Adrenal gland (tissue), 12 donors: ENCODE data around the gene PARVB. TPM values are rescaled to one million over a fixed set of nuclear protein-coding genes. Genes with fewer than 3 reads are reported as not detected.
A peak's percentile ranks its signal among the peaks of the same experiment; 100 is the strongest.

Experiments
- DNase-seq, 7 donors: peaks; one replicate each; pipeline ENCODE4 v3.0.0-alpha.2; 2019 to 2020
- H3K27ac ChIP-seq, 5 donors: fragments of 200-600 bp; sonication (generic) in 4 of 5; 1 replicate in 3 of 5; 2 replicates in 2 of 5; pipeline versions ENCODE4 v1.5.1 to v1.8.0; 2016 to 2020; ENCODE audit warnings: mild to moderate bottlenecking in 1 of 5
- H3K27me3 ChIP-seq: fragments of 200-600 bp; 2 replicates; pipeline ENCODE4 v1.8.0; 2021
- H3K36me3 ChIP-seq, 2 donors: fragments of 200-600 bp; replicated peaks in 1 of 2; 1 replicate in 1 of 2; 2 replicates in 1 of 2; pipeline versions ENCODE4 v1.5.1 to v1.8.0; 2018 to 2022
- H3K4me1 ChIP-seq, 2 donors: fragments of 200-600 bp; replicated peaks in 1 of 2; 1 replicate in 1 of 2; 2 replicates in 1 of 2; pipeline versions ENCODE4 v1.5.1 to v1.8.0; 2018 to 2021
- H3K4me3 ChIP-seq, 4 donors: fragments of 200-600 bp; sonication (generic) in 3 of 4; one replicate each; pipeline ENCODE4 v1.5.1; 2016 to 2018
- H3K9me3 ChIP-seq, 3 donors: fragments of 200-600 bp; sonication (generic) in 1 of 3; replicated peaks in 1 of 3; 1 replicate in 2 of 3; 2 replicates in 1 of 3; pipeline versions ENCODE4 v1.5.1 to v1.8.0; 2016 to 2021
- POLR2A ChIP-seq, 2 donors: fragments of 450-650 bp; IDR thresholded peaks; one replicate each; pipeline ENCODE4 v1.6.1; 2017; ENCODE audit warnings: antibody characterized with exemption in 2 of 2, mild to moderate bottlenecking in 2 of 2, moderate library complexity in 1 of 2
- WGBS, 4 donors: extraction: QIAGEN DNeasy Blood & Tissue Kit in 2 of 4; methylation state at CpG; one replicate each; pipeline versions ENCODE4 v1.1.5 to v1.1.7; 2013 to 2017; 5-methylcytosine and 5-hydroxymethylcytosine counted together
- intact Hi-C, 2 donors: fragments of 100-400 bp; cut with DNase I; formaldehyde crosslinking; loops; one replicate each; pipeline versions ENCODE4 v1.14.1 to v1.15.0; 2022 to 2023
- polyA plus RNA-seq, 3 donors: library from polyadenylated mRNA; stranded (reverse); fragments of 200-250 nt in 2 of 3; fragments of 350-450 nt in 1 of 3; fragmentation: Illumina TruSeq in 1 of 3; extraction: RNeasy Lipid Tissue Mini Kit (QIAGEN cat#74804) in 1 of 3; gene quantifications; one replicate each; pipeline ENCODE4 v1.2.3, GENCODE V29; 2013 to 2014
- total RNA-seq, 9 donors: library from RNA; depleted of rRNA in 4 of 9; stranded (reverse); fragments of >200 nt in 4 of 9; fragments of 120-200 nt in 1 of 9; fragmentation: NEBNext Ultra II Directional in 1 of 9; extraction: Animal tissue kit (Norgen Biotek cat#: 25700) in 1 of 9; gene quantifications; one replicate each; pipeline versions ENCODE4 v1.1.0 to v1.2.4, GENCODE V29; 2013 to 2023
- TF ChIP-seq, protein P1 (sequence below), 6 experiments: fragments of 450-650 bp in 4 of 6; fragments of 200-600 bp in 2 of 6; sonication (generic) in 1 of 6; IDR thresholded peaks; 1 replicate in 5 of 6; 2 replicates in 1 of 6; pipeline versions ENCODE4 v1.5.1 to v1.8.0; 2016 to 2021; ENCODE audit warnings: antibody characterized with exemption in 6 of 6, mild to moderate bottlenecking in 2 of 6, moderate library complexity in 1 of 6
- donor health status: healthy with polysubstance abuse.
- donor health status: Bipolar disorder and iron deficiency.
- donor health status: DM: yes; HTN: yes; CAD: no.
- donor health status: DM: no; HTN: no; CAD: no.
- donor health status: DM: no; HTN: no; CAD: no.
- donor health status: DM: yes; HTN: yes; CAD: no.

PARVB gene
- total and polyA plus RNA-seq, 12 donors, result 16.9 to 77.6 (median 45.9) TPM

DNA sequence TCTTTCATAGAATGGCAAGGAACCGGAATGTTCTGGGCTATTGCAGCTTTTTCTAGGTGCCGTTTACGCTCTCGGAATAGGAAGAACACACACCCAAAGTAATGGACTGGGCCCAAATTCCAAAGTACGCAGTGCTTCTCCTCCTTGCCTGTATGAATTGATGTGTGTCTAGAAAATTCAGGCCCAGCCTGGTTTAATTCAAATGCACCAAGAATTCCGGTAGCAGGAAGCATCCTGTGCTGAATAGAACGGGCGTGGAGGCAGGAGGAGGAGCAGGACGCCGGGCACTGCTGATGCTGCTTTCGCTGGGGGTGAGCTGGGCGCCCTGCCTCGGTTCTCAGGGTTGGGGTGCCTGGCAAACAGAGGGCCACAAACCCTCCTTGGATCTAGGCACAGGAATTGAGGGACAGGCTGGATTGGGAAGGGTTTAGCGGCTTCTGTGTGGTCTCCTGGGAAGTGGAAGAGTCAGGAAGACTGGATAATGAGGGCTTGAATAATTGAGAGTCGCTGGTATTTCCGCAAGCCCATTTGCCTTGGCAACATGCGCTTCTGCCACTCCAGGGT is 2.0 kb downstream of the PARVB start:
- intact Hi-C loops, result no loop called here
- TF ChIP-seq POLR2A (IDR thresholded peaks at IDR 0.05), result no peak
- TF ChIP-seq, protein P1, sequence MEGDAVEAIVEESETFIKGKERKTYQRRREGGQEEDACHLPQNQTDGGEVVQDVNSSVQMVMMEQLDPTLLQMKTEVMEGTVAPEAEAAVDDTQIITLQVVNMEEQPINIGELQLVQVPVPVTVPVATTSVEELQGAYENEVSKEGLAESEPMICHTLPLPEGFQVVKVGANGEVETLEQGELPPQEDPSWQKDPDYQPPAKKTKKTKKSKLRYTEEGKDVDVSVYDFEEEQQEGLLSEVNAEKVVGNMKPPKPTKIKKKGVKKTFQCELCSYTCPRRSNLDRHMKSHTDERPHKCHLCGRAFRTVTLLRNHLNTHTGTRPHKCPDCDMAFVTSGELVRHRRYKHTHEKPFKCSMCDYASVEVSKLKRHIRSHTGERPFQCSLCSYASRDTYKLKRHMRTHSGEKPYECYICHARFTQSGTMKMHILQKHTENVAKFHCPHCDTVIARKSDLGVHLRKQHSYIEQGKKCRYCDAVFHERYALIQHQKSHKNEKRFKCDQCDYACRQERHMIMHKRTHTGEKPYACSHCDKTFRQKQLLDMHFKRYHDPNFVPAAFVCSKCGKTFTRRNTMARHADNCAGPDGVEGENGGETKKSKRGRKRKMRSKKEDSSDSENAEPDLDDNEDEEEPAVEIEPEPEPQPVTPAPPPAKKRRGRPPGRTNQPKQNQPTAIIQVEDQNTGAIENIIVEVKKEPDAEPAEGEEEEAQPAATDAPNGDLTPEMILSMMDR (IDR thresholded peaks at IDR 0.05), result no peak
- H3K27me3 ChIP-seq, result no peaks in the 10 kb centered on the region
- H3K27ac ChIP-seq, result peak overlapping the region; percentile 6 to 96 (median 81)
- H3K36me3 ChIP-seq, result no peaks in the 10 kb centered on the region
- WGBS, 4 donors, result 69 to 82% (median 78%) methylated on average over 11 to 17 of the region's 17 CpGs
- H3K9me3 ChIP-seq, result no peaks in the 10 kb centered on the region
- peak overlapping the region in 1 of 4 donors; percentile 23 for H3K4me3 ChIP-seq
- H3K4me1 ChIP-seq, result peaks cover 11 to 29% of the 10 kb centered on the region in 2 donors
- DNase-seq, result no peak

DNA sequence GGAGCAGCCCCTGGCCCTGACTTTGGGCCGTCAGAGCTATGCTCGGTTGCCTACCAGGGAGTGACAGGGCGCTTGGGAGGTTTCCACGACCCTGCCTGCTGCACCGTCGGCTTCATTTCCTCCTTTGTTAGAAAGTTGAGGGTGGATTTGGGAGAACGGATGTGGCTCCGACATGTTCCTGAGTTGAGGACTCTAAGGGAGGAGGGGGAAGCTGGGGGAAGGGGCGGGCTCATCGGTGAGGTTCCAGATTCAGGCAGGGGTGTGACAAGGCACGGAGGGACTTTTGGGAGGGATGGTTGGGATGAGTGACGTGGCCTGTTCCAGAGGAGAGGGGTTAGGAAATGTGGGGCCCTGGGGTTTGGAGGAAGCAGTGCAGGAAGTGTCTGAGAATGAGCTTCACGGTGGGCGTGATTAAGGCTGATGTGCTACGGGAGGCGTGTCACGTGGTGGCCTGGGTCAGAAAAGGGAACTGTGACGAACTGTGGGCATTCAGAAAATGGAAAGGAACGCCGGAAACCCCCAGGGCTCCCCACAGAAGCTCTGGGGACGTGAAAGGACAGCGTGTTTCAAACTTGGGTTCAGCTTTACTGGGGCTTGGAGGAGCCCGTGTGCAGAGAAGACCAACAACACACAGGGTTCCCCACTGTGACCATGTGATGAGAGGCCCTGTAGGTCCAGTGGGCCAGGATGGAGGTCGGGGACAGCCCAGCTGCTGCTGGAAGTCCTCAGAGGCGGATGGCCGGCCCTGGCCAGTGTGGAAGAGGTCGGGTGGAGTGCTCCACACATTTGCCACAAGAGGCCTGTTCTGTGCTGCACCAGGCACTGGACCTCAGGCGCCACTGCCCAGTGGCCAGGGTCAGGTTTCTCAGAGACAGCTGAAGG is 2.8 kb downstream of the PARVB start:
- 63 to 80% (median 75%) methylated on average over 23 to 28 of the region's 28 CpGs for WGBS, 4 donors
- Histone ChIP-seq H3K27ac (peak overlapping the region; percentile 38 to 96 (median 81)), H3K27me3 (no peaks in the 10 kb centered on the region), H3K4me1 (peaks cover 11 to 28% of the 10 kb centered on the region in 2 donors), H3K36me3 (no peaks in the 10 kb centered on the region), H3K4me3 (peak overlapping the region in 1 of 4 donors; percentile 20), H3K9me3 (no peaks in the 10 kb centered on the region)
- intact Hi-C loops, result no loop called here
- DNase-seq, result peak; percentile 62 to 89 (median 74)
- TF ChIP-seq, protein P1 (IDR thresholded peaks at IDR 0.05), result no peak
- TF ChIP-seq POLR2A (IDR thresholded peaks at IDR 0.05), result peak in 1 of 2 donors; percentile 38

DNA sequence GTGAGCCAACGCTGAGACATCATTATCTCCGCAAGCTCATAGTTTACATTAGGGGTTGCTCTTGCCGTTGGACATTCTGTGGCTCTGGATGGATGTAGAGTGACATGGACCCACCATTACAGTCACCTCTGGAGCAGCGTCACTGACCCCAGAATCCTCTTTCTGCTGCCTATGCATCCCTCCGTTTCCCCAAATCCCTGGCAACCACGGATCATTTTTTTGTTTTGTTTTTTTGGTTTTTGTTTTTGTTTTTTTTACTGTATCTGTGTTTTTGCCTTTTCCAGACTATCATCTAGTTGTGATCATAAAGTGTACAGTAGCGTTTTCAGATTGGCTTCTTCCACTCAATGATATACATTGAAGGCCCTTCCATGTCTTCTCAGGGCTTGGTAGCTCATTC is 4.0 kb downstream of the PARVB start:
- no peak overlapping the region for H3K4me3 ChIP-seq
- H3K4me1 ChIP-seq, result peaks cover 11 to 23% of the 10 kb centered on the region in 2 donors
- intact Hi-C loops, result no loop called here
- no peak for TF ChIP-seq POLR2A (IDR thresholded peaks at IDR 0.05)
- TF ChIP-seq, protein P1 (IDR thresholded peaks at IDR 0.05), result no peak
- DNase-seq, result no peak
- no peaks in the 10 kb centered on the region for H3K27me3 ChIP-seq
- no peaks in the 10 kb centered on the region for H3K36me3 ChIP-seq
- 79 to 87% (median 85%) methylated on average over 7 of the region's 7 CpGs for WGBS, 4 donors
- no peak overlapping the region for H3K27ac ChIP-seq
- no peaks in the 10 kb centered on the region for H3K9me3 ChIP-seq

DNA sequence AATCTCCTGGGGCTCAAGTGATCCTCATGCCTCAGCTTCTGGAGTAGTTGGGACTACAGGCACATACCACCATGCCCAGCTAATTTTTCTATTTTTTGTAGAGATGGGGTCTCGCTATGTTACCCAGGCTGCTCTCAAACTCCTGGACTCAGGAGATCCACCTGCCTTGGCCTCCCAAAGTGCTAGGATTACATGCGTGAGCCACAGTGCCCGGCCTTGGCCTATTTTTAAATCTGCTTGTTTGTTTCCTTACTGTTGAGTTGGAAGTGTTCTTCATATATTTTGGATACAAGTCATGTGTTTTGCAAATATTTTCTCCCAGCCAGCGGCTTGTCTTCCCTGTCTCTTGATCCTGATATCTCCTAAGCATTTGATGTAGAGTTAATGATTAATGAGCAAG is 5.0 kb downstream of the PARVB start:
- Histone ChIP-seq H3K4me3 (no peak overlapping the region), H3K36me3 (no peaks in the 10 kb centered on the region), H3K27ac (peak overlapping the region in 3 of 5 donors; percentile 32 to 59 (median 52)), H3K4me1 (peaks cover 11 to 17% of the 10 kb centered on the region in 2 donors), H3K9me3 (no peaks in the 10 kb centered on the region), H3K27me3 (no peaks in the 10 kb centered on the region)
- TF ChIP-seq POLR2A (IDR thresholded peaks at IDR 0.05), result no peak
- TF ChIP-seq, protein P1 (IDR thresholded peaks at IDR 0.05), result no peak
- WGBS, 4 donors, result 51 to 73% (median 59%) methylated on average over 4 of the region's 4 CpGs
- intact Hi-C loops, result no loop called here
- DNase-seq, result peak in 1 of 7 donors; percentile 33
